HepG2 (cell line): Measurements from ENCODE around the gene TCTA. TPM values are rescaled to one million over a fixed set of nuclear protein-coding genes. Genes with fewer than 3 reads are reported as not detected.

ENCODE experiments used
- ERF ChIP-seq: IDR thresholded peaks from 2 replicates; pipeline ENCODE4 v1.6.1; 2018; ENCODE audit warnings: missing biosample characterization, missing genetic modification reagents
- GTF3A ChIP-seq: sonication (generic); formaldehyde crosslinking; conservative IDR thresholded peaks from 2 replicates; pipeline ENCODE4 v1.4.0; 2020; ENCODE audit warnings: mild to moderate bottlenecking, missing genetic modification reagents
- NFKBIZ ChIP-seq: IDR thresholded peaks from 2 replicates; pipeline ENCODE4 v1.6.1; 2018; ENCODE audit warnings: missing genetic modification reagents, missing compliant biosample characterization
- NKX3-1 ChIP-seq: sonication (generic); formaldehyde crosslinking; IDR thresholded peaks from 2 replicates; pipeline ENCODE4 v1.5.0; 2020; ENCODE audit warnings: missing genetic modification reagents
- SMARCE1 ChIP-seq: fragments of 450-650 bp; IDR thresholded peaks from 2 replicates; pipeline ENCODE4 v1.6.1; 2017; ENCODE audit warnings: borderline replicate concordance
- TOPORS ChIP-seq: sonication (generic); formaldehyde crosslinking; IDR thresholded peaks from 2 replicates; pipeline ENCODE4 v1.8.0; 2023; ENCODE audit warnings: mild to moderate bottlenecking, missing genetic modification reagents
- TRAFD1 ChIP-seq: sonication (generic); formaldehyde crosslinking; IDR thresholded peaks from 2 replicates; pipeline ENCODE4 v1.5.1; 2020; ENCODE audit warnings: missing genetic modification reagents, mild to moderate bottlenecking, borderline replicate concordance
- ZFP90 ChIP-seq: sonication (generic); formaldehyde crosslinking; IDR thresholded peaks from 2 replicates; pipeline ENCODE4 v1.8.0; 2022; ENCODE audit warnings: missing genetic modification reagents, mild to moderate bottlenecking, inconsistent platforms, borderline replicate concordance
- ZKSCAN8 ChIP-seq: IDR thresholded peaks from 2 replicates; pipeline ENCODE4 v1.6.1; 2016; ENCODE audit warnings: borderline replicate concordance, missing genetic modification reagents, missing compliant biosample characterization
- ZMYM4 ChIP-seq: sonication (generic); formaldehyde crosslinking; IDR thresholded peaks from 2 replicates; pipeline ENCODE4 v1.8.1; 2023; ENCODE audit warnings: mild to moderate bottlenecking, missing genetic modification reagents
- ZNF510 ChIP-seq: sonication (generic); formaldehyde crosslinking; IDR thresholded peaks from 2 replicates; pipeline ENCODE4 v1.4.0; 2020; ENCODE audit warnings: low read depth, mild to moderate bottlenecking, missing genetic modification reagents
- ZNF720 ChIP-seq: sonication (generic); formaldehyde crosslinking; IDR thresholded peaks from 2 replicates; pipeline ENCODE4 v1.4.0; 2020; ENCODE audit warnings: missing genetic modification reagents
- ZNF737 ChIP-seq: sonication (generic); formaldehyde crosslinking; IDR thresholded peaks from 2 replicates; pipeline ENCODE4 v1.5.0; 2020; ENCODE audit warnings: missing genetic modification reagents, mild to moderate bottlenecking, borderline replicate concordance
- ZNF768 ChIP-seq: sonication (generic); formaldehyde crosslinking; IDR thresholded peaks from 2 replicates; pipeline ENCODE4 v1.4.0; 2020; ENCODE audit warnings: missing genetic modification reagents
- polyA plus RNA-seq, 8 experiments: library from polyadenylated mRNA; depleted of rRNA in 3 of 8; stranded (reverse) in 7 of 8; unstranded in 1 of 8; fragments of >200 nt; fragmentation: Illumina TruSeq in 4 of 8; extraction: Trizol in 4 of 8; gene quantifications; 2 replicates each; pipeline versions ENCODE4 v1.2.1 to v1.2.3, GENCODE V29; 2011 to 2016; ENCODE audit warnings: low read depth in 4 of 8, missing spikeins in 1 of 8, mixed read lengths in 1 of 8; ENCODE audit not compliant: insufficient read depth in 1 of 8
- total RNA-seq, 5 experiments: library from RNA; depleted of rRNA; stranded (reverse); fragments of >200 nt; fragmentation: Illumina TruSeq; extraction: Trizol; gene quantifications; 2 replicates each; pipeline ENCODE4 v1.2.3, GENCODE V29; 2016; ENCODE audit warnings: low read depth in 1 of 5
- TF ChIP-seq, protein P1 (sequence below), 2 experiments: sonication (generic) in 1 of 2; formaldehyde crosslinking in 1 of 2; IDR thresholded peaks; 2 replicates each; pipeline versions ENCODE4 v1.5.1 to v1.6.1; 2011 to 2020; ENCODE audit warnings: borderline replicate concordance in 1 of 2, low read depth in 1 of 2, low read length in 1 of 2, mild to moderate bottlenecking in 1 of 2, missing genetic modification reagents in 1 of 2, moderate library complexity in 1 of 2
- TF ChIP-seq, protein P2 (sequence below): sonication (generic); formaldehyde crosslinking; IDR thresholded peaks from 2 replicates; pipeline ENCODE4 v1.8.0; 2022; ENCODE audit warnings: missing genetic modification reagents, mild to moderate bottlenecking, inconsistent platforms, borderline replicate concordance
- TF ChIP-seq, protein P3 (sequence below): sonication (generic); formaldehyde crosslinking; IDR thresholded peaks from 2 replicates; pipeline ENCODE4 v1.4.0; 2020; ENCODE audit warnings: missing genetic modification reagents, borderline replicate concordance
- TF ChIP-seq, protein P4 (sequence below): sonication (generic); formaldehyde crosslinking; IDR thresholded peaks from 2 replicates; pipeline ENCODE4 v1.4.0; 2020; ENCODE audit warnings: mild to moderate bottlenecking, missing genetic modification reagents

The TCTA gene
- total and polyA plus RNA-seq, 2 of the 13 experiments (the other 11 are each of a cell fraction or from before 2014, with no cell fraction given), result 8.3 to 13.2 TPM

- TF ChIP-seq, protein P1, sequence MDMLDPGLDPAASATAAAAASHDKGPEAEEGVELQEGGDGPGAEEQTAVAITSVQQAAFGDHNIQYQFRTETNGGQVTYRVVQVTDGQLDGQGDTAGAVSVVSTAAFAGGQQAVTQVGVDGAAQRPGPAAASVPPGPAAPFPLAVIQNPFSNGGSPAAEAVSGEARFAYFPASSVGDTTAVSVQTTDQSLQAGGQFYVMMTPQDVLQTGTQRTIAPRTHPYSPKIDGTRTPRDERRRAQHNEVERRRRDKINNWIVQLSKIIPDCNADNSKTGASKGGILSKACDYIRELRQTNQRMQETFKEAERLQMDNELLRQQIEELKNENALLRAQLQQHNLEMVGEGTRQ (IDR thresholded peaks at IDR 0.05; ENCODE audit: low read depth, low read length), result no peak
- TF ChIP-seq, protein P1 (CRISPR knock-in tag; IDR thresholded peaks at IDR 0.05; ENCODE audit: borderline replicate concordance), result no peak
- no peak for TF ChIP-seq ZNF737
- TF ChIP-seq SMARCE1, result no peak
- TF ChIP-seq, protein P2, sequence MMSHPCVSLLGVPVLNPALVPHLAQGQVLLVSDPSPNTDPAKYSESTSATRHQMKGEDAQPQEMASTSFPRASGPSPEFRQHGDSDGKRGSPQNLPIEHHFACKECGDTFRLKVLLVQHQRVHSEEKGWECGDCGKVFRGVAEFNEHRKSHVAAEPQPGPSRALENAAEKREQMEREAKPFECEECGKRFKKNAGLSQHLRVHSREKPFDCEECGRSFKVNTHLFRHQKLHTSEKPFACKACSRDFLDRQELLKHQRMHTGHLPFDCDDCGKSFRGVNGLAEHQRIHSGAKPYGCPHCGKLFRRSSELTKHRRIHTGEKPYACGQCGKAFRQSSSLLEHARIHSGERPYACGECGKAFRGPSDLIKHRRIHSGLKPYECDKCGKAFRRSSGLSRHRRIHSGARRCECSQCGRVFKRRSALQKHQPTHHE, result no peak
- 0 out of 2 replicates have a peak, but pooled peaks have one; percentile 58 for TF ChIP-seq GTF3A (CRISPR knock-in tag)
- TF ChIP-seq ZNF768 (CRISPR knock-in tag), result 0 out of 2 replicates have a peak, but pooled peaks have one; percentile 21
- no peak for TF ChIP-seq NKX3-1 (CRISPR knock-in tag)
- no peak for TF ChIP-seq ZKSCAN8 (CRISPR knock-in tag)
- no peak; the same call in 1 of the 2 replicates for TF ChIP-seq ZNF720 (CRISPR knock-in tag)
- TF ChIP-seq ERF (CRISPR knock-in tag), result no peak
- no peak for TF ChIP-seq ZNF510 (CRISPR knock-in tag)
- TF ChIP-seq, protein P3, sequence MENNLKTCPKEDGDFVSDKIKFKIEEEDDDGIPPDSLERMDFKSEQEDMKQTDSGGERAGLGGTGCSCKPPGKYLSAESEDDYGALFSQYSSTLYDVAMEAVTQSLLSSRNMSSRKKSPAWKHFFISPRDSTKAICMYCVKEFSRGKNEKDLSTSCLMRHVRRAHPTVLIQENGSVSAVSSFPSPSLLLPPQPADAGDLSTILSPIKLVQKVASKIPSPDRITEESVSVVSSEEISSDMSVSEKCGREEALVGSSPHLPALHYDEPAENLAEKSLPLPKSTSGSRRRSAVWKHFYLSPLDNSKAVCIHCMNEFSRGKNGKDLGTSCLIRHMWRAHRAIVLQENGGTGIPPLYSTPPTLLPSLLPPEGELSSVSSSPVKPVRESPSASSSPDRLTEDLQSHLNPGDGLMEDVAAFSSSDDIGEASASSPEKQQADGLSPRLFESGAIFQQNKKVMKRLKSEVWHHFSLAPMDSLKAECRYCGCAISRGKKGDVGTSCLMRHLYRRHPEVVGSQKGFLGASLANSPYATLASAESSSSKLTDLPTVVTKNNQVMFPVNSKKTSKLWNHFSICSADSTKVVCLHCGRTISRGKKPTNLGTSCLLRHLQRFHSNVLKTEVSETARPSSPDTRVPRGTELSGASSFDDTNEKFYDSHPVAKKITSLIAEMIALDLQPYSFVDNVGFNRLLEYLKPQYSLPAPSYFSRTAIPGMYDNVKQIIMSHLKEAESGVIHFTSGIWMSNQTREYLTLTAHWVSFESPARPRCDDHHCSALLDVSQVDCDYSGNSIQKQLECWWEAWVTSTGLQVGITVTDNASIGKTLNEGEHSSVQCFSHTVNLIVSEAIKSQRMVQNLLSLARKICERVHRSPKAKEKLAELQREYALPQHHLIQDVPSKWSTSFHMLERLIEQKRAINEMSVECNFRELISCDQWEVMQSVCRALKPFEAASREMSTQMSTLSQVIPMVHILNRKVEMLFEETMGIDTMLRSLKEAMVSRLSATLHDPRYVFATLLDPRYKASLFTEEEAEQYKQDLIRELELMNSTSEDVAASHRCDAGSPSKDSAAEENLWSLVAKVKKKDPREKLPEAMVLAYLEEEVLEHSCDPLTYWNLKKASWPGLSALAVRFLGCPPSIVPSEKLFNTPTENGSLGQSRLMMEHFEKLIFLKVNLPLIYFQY (CRISPR knock-in tag), result no peak
- TF ChIP-seq, protein P4, sequence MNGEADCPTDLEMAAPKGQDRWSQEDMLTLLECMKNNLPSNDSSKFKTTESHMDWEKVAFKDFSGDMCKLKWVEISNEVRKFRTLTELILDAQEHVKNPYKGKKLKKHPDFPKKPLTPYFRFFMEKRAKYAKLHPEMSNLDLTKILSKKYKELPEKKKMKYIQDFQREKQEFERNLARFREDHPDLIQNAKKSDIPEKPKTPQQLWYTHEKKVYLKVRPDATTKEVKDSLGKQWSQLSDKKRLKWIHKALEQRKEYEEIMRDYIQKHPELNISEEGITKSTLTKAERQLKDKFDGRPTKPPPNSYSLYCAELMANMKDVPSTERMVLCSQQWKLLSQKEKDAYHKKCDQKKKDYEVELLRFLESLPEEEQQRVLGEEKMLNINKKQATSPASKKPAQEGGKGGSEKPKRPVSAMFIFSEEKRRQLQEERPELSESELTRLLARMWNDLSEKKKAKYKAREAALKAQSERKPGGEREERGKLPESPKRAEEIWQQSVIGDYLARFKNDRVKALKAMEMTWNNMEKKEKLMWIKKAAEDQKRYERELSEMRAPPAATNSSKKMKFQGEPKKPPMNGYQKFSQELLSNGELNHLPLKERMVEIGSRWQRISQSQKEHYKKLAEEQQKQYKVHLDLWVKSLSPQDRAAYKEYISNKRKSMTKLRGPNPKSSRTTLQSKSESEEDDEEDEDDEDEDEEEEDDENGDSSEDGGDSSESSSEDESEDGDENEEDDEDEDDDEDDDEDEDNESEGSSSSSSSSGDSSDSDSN (CRISPR knock-in tag), result no peak; the same call in 1 of the 2 replicates
- peak; percentile 20; the same call in 1 of the 2 replicates for TF ChIP-seq TOPORS (CRISPR knock-in tag)
- no peak for TF ChIP-seq TRAFD1 (CRISPR knock-in tag)
- TF ChIP-seq ZFP90, result no peak
- TF ChIP-seq NFKBIZ (CRISPR knock-in tag), result no peak
- no peak for TF ChIP-seq ZMYM4
Observed at GRCh38 chr3:49421890-49422378, 9.7 kb downstream of the TCTA start (continued).
